HG03039 (cell line): Measurements from ENCODE around the gene RBM44.
"Not testable (repeated sequence)": the region's sequence is repeated elsewhere in the genome, so short reads cannot be mapped to it uniquely, and the experiment has no call there.

Experiments
- ATAC-seq: cut with Tn5 transposase; IDR thresholded peaks from one replicate; pipeline ENCODE4 v1.9.1; 2021; ENCODE audit warnings: mild to moderate bottlenecking, moderate library complexity; ENCODE audit not compliant: unreplicated experiment

The RBM44 gene

GRCh38 chr2:237798236-237799059, at the start of gene RBM44:
TSS of gene RBM44 (plus strand) at chr2:237798779. CDS start at chr2:237813610, 14,831 bp downstream.
- no peak for ATAC-seq

GRCh38 chr2:237749002-237749401, 49.6 kb upstream of the RBM44 start:
- ATAC-seq: no peak

- no peak for ATAC-seq
Measured at GRCh38 chr2:237749961-237750360, 48.6 kb upstream of the RBM44 start.

GRCh38 chr2:237750441-237750840, 48.1 kb upstream of the RBM44 start:
- not testable (repeated sequence) for ATAC-seq

GRCh38 chr2:237752761-237753165, 45.8 kb upstream of the RBM44 start:
- ATAC-seq: peak; percentile 97

- no peak for ATAC-seq
Measured at GRCh38 chr2:237754182-237754581, 44.4 kb upstream of the RBM44 start.

GRCh38 chr2:237754626-237755248, 43.8 kb upstream of the RBM44 start:
- ATAC-seq: no peak

- ATAC-seq: no peak
Measured at GRCh38 chr2:237757616-237758015, 41.0 kb upstream of the RBM44 start.

- ATAC-seq: no peak
Measured at GRCh38 chr2:237758185-237758584, 40.4 kb upstream of the RBM44 start.

- no peak for ATAC-seq
Measured at GRCh38 chr2:237759176-237759575, 39.4 kb upstream of the RBM44 start.

- ATAC-seq: no peak
Measured at GRCh38 chr2:237760506-237761502, 37.8 kb upstream of the RBM44 start.

- ATAC-seq: not testable (repeated sequence)
Measured at GRCh38 chr2:237762291-237763182, 36.0 kb upstream of the RBM44 start.

GRCh38 chr2:237763812-237764211, 34.8 kb upstream of the RBM44 start:
- no peak for ATAC-seq

- ATAC-seq: not testable (repeated sequence)
Measured at GRCh38 chr2:237765122-237765521, 33.5 kb upstream of the RBM44 start.

GRCh38 chr2:237765875-237766274, 32.7 kb upstream of the RBM44 start:
- ATAC-seq: no peak

- ATAC-seq: no peak
Measured at GRCh38 chr2:237766340-237766739, 32.2 kb upstream of the RBM44 start.

- ATAC-seq: no peak
Measured at GRCh38 chr2:237772513-237772912, 26.1 kb upstream of the RBM44 start.

- no peak for ATAC-seq
Measured at GRCh38 chr2:237773826-237774225, 24.8 kb upstream of the RBM44 start.

- no peak for ATAC-seq
Measured at GRCh38 chr2:237774811-237775553, 23.6 kb upstream of the RBM44 start.
